Measurements from ENCODE around the gene INHA. TPM values are rescaled to one million over a fixed set of nuclear protein-coding genes. Genes with fewer than 3 reads are reported as not detected.

The INHA gene
- total RNA-seq, 2 donors from 2014 or later = not detected

DNA sequence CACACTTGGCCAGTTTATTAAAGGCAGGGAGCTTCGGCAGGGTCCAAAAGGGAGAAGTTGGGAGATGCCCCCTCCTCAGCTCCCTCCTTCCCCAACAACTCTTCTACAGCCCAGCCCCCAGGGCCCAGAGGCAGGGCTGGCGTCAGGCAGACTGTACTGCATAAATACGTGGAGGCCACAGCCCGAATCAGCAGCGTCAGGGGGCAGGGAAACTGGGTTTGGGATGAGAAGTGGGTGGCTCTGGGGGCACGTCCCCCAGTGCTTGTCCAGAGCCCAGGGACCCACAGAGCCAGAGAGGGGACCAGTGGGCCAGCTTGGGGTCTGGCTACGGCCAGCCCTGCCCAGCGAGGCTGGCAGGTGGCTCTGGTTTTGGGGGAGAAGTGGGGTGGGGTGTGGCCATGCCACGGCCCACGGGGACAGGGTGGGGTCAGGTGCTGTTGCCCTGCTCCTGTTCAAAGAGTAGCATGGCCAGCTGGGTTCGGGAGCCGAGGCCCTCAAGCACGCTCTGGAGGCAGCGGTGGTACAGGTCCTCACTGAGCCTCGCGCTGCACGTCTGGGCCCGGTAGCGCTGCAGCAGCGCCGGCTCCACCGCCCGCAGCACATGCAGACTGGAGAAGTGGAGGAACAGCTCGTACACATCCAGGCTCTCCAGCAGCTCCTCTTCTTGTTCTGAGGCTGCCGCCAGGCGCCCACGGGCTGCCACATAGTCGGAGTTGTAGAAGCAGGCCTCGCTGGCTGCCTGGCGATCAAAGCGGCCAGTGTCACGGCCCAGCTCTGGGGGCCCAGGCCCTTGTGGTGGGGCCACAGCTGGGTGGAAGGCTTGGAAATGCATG is 32.9 kb upstream of the INHA start:
- no peak for ATAC-seq
- intact Hi-C loops (cut with DNase I, micrococcal nuclease) = loop anchor here in 1 of 2 donors (10.0 kb wide), 1 partner anchor 134 kb away; no protein-coding TSS in a partner anchor
- no peak for DNase-seq

DNA sequence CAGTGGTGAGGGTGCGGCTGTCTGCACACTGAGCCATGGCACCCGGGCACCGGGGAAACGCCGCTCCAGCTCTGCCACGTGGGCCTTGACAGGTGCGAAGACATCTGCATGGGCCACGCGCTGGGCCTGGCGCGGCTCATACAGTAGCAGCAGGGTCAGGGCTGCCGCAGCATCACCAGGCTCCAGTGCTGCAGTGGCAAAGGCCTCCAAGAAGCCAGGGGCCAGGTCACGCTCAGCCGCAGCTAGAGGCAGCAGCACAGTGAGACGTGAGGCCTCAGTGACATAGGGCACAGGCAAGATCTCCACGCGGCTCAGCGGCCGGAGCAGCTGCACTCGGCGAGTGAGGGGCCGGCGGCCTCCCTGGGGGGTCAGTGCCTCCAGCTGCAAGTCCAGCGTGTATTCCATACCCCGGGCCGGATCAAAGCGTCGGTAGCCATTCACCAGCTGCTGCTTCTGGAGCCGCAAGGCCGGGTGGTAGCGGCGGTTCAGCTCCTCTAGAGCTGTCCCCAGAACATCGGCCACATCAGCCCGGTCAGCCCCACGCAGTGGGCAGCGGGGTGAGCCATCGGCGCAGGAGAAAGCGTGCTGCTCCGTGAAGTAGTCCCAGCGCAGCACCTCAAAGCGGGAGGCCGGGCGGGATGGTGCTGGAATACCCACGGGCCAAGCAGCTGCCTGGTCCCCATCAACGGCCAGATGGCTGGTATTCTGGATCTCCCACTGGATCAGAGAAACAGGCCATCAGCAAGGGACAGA is 32.0 kb upstream of the INHA start:
- no peak for ATAC-seq
- intact Hi-C loops (cut with DNase I, micrococcal nuclease) = loop anchor here (10.0 kb wide), 2 partner anchors 105 to 135 kb away; no protein-coding TSS in a partner anchor
- no peak for DNase-seq

DNA sequence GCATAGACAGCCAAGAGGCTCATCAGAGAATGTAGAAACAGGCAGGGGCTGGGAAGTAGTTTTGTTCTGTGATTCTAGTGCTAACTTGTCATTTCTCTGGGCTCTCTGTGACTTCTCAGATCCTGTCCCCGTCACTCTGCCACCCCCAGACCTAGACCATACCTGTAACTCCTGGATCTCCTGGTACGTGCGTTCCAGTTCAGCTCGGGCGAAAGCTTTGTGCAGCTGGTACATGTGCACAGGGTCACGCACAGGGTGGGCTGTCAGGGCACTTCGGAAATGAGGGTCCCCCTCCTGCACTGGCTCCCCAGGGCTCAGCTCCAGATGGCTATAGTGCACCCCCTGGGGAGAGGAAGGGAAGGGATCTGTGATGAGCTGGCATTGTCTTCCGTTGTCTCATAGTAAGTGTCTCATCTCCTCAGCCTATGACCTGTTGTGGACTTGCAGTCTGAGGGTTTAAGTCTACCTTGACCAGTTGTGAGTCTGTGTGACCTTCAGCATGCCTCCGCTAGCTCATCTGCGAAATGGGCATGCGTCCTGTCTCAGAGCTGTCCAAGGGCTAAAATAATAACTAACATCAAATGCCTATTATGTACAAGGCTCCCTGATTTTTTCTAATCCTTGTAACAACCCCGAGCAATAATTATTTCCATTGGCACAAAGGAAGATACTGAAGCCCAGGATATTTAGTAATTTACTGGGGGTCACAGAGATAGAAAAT is 31.2 kb upstream of the INHA start:
- ATAC-seq (no peak), DNase-seq (no peak)
- intact Hi-C loops (cut with DNase I, micrococcal nuclease) = loop anchor here in 1 of 2 donors (10.0 kb wide), 1 partner anchor 104 kb away; no protein-coding TSS in a partner anchor

DNA sequence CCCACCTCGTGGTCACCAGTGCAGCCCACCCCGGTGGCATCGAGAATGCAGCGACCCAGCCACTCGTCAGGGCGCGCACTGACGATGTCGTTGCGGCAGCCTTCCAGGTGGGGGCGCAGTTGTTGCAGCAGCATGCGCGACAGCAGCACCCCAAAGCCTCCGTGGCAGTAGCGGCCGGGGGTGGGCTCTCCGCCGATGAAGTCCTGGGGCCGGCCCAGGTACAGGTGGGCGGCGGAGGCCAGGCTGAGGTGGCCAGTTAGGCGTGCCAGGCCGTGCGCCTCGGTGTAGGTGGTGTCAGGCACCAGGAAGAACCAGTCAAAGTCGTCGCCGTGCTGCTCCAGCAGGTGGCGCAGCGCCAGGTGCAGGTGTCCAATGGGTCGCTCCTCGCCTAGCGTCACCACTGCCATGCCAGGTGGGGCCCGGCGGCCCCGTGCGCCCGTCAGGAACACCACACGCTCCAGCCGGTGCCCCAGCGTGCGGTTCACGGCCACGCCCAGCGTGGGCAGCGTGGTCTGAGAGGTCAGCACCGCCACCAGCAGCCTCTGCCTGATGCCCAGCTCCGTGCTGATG is 30.4 kb upstream of the INHA start:
- intact Hi-C loops (cut with DNase I, micrococcal nuclease) = loop anchor here in 1 of 2 donors (10.0 kb wide), 1 partner anchor 103 kb away; no protein-coding TSS in a partner anchor
- peak; percentile 88 to 93 for DNase-seq

DNA sequence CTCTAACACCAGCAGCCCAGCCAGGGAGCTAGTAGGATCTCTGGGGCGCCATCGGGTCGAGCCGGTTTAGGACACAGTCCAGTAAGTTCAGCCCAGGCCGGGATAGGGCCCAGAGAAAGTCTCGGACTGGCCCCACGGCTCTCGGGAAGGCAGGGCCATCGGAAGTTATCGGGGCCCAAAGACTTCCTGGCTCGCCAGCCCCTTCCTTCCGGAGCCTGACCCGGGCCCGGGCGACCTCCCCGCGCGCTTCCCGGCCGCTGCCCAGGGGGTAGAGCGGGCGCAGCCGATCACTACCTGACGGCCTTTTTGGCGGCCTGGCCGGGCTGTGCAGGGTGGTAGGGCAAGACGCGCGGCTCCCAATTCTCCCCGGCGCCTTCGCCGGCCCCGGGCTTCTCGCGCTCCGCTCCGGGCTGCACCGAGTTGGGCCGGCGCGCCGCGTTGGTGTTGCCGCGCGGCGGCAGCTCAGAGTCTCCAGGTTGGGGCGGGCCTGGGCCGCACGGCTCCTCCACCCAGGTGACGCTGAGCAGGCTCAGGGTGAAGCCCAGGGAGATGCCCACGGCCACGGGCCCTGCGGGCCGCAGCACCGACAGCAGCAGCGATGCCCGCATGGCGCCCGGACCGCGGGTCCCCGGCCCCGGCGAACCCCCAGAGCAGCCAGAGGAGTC is 29.0 kb upstream of the INHA start:
- intact Hi-C loops (cut with DNase I, micrococcal nuclease) = loop anchor here in 1 of 2 donors (10.0 kb wide), 1 partner anchor 102 kb away; no protein-coding TSS in a partner anchor
- peak; percentile 58 for ATAC-seq
- DNase-seq = peak; percentile 45

More for the DNA sequence above, 30.4 kb upstream of the INHA start:
- peak; percentile 61 for ATAC-seq

DNA sequence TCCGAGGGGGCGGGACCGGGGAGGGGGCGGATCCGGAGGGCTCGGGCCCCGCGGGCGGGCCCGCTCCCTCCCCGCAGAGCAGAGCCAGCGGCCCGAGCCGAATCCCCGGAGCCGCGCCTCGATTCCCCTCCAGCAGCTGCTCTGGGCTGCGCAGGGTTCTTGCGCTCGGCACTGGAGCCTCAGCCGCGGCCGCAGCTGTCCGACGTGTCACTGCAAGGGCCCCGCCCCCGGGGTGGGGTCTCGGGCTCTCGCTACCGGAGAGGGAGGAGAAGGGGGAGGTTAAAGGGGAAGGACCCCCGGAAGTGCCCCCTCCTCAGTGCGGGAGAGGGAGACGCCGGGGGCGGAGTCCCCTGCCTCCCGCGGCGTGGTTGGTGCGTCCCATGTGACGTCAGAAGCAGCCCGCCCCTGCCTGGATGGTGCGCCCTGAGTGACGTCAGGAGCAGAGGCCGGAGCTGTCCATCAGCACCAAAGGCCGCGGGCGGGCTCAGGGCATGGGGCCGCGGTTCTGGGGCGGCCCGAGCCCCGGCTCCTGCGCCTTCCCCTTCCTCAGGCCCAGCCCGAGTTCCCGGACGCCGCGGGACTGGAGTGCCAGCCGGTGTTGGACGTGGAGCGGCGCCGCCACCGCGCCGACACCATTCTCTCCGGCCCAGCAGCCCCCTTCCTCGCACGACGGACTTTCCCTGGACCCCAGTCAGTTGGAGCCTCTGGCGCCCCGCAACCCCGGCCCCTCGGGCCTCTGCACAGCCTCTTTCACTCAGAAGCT is 28.3 kb upstream of the INHA start, which contains the start of the genes CHPF and TMEM198:
Gene CHPF (minus strand): TSS at position 214 of the 763 bp plus-strand sequence. CDS start 271 bp downstream, outside the sequence.
Gene TMEM198 (plus strand): TSS at position 433 of the 763 bp plus-strand sequence. CDS start 700 bp downstream, outside the sequence.
- intact Hi-C loops (cut with DNase I, micrococcal nuclease) = loop anchor here in 1 of 2 donors (10.0 kb wide), 1 partner anchor 101 kb away; no protein-coding TSS in a partner anchor
- DNase-seq (peak; percentile 98), ATAC-seq (peak; percentile 85)

DNA sequence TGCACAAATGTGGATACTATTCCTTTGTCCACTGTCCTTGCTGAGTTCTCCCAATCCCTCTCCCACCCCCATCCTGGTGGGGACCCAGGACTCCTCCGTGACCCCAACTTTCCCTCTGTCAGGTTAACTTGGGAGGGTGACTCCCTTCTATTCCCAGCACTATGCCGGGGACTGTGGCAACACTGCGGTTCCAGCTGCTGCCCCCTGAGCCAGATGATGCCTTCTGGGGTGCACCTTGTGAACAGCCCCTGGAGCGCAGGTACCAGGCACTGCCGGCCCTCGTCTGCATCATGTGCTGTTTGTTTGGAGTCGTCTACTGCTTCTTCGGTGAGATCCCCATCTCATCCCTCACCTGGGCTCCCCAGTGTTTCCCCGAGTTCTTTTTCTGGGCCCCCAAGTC is 27.5 kb upstream of the INHA start:
- DNase-seq (no peak), ATAC-seq (no peak)
- intact Hi-C loops (cut with DNase I, micrococcal nuclease) = loop anchor here in 1 of 2 donors (10.0 kb wide), 1 partner anchor 100 kb away; no protein-coding TSS in a partner anchor

DNA sequence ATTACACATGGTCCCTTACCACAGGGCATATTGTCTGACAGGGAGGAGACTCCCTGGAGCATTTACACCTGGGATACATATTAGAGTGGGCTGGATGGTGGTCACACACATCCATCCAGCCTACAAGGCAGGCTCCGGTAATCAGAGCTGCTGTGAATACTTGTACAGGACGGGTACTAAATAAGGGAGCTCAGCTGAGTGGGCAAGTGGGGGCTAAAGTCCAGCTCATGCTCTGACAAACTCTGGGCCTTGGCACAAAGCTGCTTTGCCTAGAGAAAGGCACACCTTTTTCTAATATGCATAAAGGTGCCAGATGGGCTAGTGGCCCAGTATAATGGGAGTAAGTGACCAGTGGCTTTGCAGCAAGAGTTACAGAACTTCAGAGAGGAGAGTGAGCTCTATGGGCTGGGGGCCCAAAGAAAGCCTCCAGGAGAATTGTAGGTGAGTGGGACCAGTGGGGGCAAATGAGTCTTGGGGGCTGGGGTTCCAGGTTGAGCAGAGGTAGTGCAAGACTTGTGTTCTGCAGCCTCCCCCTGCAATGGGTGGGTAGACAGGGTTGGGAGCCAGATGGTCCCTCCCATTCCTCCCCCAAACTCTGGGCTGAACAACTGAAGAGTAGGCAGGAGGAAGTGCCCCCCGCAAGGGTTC is 26.7 kb upstream of the INHA start:
- intact Hi-C loops (cut with DNase I, micrococcal nuclease) = loop anchor here in 1 of 2 donors (10.0 kb wide), 1 partner anchor 99 kb away; no protein-coding TSS in a partner anchor
- DNase-seq = no peak
- no peak for ATAC-seq

DNA sequence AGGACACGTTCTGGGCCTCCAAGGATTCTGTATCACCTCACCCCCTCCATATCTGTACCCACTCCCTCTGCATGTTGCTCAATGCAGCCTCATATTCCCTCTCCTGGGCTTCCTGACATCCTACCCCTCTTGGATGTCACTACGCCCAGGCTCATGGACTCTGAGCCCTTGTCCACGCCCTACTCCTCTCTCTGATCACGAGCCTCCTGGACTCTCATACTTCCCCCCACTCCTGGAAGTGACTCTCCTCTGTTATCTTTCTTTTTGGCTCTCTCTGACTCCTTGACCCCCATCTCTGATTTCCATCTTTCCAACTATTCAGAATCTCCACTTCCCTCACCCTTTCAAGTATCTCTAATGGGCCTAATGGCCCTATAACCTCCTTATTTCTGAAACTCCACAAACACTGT is 26.2 kb upstream of the INHA start:
- intact Hi-C loops (cut with DNase I, micrococcal nuclease) = loop anchor here in 1 of 2 donors (10.0 kb wide), 1 partner anchor 99 kb away; no protein-coding TSS in a partner anchor

DNA sequence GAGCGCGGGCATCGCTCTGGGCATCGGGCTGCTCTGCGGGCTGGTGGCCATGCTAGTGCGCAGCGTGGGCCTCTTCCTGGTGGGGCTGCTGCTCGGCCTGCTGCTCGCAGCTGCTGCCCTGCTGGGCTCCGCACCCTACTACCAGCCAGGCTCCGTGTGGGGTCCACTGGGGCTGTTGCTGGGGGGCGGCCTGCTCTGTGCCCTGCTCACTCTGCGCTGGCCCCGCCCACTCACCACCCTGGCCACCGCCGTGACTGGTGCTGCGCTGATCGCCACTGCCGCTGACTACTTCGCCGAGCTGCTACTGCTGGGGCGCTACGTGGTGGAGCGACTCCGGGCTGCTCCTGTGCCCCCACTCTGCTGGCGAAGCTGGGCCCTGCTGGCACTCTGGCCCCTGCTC is 24.5 kb upstream of the INHA start:
- ATAC-seq (no peak), DNase-seq (no peak)
- intact Hi-C loops (cut with DNase I, micrococcal nuclease) = loop anchor here in 1 of 2 donors (10.0 kb wide), 1 partner anchor 97 kb away; no protein-coding TSS in a partner anchor

More for the DNA sequence above, 26.2 kb upstream of the INHA start:
- no peak for DNase-seq
- peak; percentile 7 for ATAC-seq

DNA sequence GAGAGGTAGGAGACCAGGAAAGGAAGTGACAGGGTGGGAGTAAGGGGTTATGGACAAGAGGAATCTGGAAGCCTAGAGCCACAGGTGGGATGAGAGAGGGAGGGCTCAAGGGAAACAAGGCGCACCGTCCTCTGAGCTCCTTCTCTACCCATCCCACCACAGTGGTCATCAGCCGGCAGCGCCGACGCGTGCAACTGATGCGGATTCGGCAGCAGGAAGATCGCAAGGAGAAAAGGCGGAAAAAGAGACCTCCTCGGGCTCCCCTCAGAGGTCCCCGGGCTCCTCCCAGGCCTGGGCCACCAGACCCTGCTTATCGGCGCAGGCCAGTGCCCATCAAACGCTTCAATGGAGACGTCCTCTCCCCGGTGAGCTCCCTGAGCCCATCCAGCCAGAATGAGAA is 23.1 kb upstream of the INHA start:
- no peak for ATAC-seq
- intact Hi-C loops (cut with DNase I, micrococcal nuclease) = loop anchor here in 1 of 2 donors (10.0 kb wide), 1 partner anchor 96 kb away; no protein-coding TSS in a partner anchor

DNA sequence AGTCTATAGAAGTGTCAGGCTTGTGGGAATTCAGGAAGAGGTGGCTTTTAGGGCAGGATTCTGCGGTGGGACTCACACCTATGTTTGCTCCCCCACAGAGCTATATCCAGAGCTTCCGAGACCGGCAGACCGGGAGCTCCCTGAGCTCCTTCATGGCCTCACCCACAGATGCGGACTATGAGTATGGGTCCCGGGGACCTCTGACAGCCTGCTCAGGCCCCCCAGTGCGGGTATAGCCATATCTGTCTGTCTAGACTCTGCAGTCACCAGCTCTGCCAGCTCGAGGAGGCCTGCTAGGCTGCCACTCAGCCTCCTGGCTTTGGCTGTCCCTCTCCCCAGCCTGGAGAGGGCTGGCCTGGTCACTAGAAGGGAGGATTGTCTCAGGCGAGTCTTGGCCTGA is 22.5 kb upstream of the INHA start:
- intact Hi-C loops (cut with DNase I, micrococcal nuclease) = loop anchor here in 1 of 2 donors (10.0 kb wide), 1 partner anchor 95 kb away; no protein-coding TSS in a partner anchor
- ATAC-seq = no peak
- DNase-seq = no peak

More for the DNA sequence above, 23.1 kb upstream of the INHA start:
- no peak for DNase-seq

DNA sequence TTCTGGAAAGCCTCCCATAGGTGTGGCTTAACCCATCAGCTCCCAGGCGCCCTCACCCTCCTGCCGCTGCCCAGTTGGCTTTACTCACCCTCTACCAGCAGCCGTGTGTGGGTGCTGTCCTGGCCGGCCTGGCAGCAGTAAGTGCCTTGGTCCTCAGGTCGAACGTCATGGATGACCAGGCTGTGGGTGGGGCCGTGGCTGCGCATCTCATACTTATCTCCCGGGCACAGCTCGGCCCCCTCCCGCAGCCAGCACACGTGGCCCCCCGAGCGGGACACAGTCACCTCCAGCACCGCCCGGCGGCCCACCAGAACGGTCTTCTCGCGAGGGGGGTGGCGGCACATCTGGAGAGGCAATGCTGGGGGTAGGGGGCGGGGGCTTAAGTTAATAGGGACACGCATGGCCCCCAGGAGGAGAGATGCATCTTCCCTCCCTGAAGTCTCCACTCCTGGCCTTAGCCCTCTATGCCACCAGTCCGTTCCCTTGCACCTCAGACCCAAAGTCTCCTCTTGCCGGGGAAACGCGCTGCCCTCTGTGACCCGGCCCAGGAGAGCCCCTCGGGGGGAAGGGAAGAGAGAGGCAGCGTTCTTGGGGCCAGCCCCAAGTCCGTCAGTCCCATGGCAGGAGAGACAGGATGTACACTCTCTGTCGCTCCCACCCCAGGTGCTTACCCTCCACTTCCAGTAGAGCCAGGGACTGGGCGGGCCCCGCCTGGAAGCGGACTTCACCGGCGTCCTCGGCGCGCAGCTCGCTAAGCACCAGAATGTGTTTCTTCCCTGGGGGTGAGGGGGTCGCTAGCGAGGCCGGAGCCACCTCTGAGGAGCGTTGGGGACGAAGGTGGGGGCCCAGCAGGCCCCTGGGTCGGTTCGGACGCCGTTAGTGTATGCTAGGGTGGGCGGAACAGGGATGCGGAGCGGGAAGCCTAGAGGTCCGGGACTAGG is 20.4 kb upstream of the INHA start:
- DNase-seq = no peak
- peak; percentile 19 for ATAC-seq
- intact Hi-C loops (cut with DNase I, micrococcal nuclease) = no loop called here

DNA sequence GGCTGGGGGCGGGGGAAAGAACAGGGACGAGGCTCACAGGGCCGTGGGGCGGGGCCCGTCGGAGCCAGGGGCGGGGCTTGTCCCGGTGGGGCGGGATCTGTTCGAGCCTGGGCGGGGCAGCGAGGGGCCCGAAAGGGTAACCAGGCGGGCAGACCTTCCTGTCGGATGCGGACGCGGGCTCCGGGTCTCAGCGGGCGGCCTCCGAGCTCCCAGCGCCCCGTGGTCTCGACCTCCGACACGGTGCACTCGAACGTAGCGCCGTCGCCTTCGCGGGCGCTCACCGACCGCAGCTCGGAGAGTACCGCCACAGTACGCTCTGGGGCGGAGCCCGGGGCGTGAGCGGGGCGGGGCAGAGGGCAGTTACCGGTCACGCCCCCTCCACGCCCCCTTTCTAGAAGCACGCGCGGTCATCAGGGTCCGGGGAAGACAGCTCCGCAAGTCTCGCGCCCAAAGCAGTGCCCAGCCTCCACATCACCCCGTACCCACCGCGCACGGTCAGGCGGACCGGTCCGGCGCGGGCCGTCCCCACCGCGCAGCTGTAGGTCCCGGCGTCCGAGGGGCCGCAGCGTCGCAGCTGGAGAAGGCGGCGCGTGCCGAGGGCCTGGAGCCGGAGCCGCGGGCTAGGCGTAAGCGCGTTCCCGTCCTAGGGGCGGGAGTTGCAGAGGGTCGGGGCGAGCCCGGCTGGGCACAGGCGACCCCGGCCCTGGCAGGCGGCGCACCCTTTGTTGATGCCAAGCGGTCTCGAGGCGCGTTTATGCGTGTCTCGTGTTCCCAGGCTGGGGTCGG is 19.5 kb upstream of the INHA start:
- intact Hi-C loops (cut with DNase I, micrococcal nuclease) = no loop called here
- ATAC-seq (peak; percentile 97), DNase-seq (peak; percentile 82 to 93)

DNA sequence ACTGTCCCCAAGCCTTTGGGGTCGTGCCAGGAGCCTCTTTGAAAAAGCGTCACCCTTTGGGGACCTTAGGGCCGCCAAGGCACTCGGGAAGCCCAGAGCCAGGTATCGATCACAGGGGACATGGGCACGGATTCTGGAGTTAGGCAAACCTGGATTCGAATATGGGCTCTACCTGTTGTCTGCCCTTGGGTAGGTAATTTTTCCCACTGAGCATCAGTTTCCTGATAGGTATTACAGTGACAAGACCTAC is 19.0 kb upstream of the INHA start:
- intact Hi-C loops (cut with DNase I, micrococcal nuclease) = no loop called here
- DNase-seq = no peak
- no peak for ATAC-seq

Measured in left colon (tissue), 2 donors.